OCI-LY1 (cell line): ENCODE data around the gene EP300.

Experiments
- CTCF ChIP-seq: fragments of 200-600 bp; sonication (generic), shearing (Covaris generic); IDR thresholded peaks from 2 replicates; pipeline ENCODE4 v1.5.1; 2017; ENCODE audit warnings: mild to moderate bottlenecking, antibody characterized with exemption, low read length, moderate library complexity, mixed read lengths
- EZH2 ChIP-seq: fragments of 200-600 bp; sonication (generic), shearing (Covaris generic); IDR thresholded peaks from 2 replicates; pipeline ENCODE4 v1.8.0; 2017; ENCODE audit warnings: borderline replicate concordance, mixed run types, mild to moderate bottlenecking, antibody characterized with exemption, low read length, moderate library complexity, mixed read lengths

- no peak for TF ChIP-seq CTCF
- TF ChIP-seq EZH2 = no peak
These were observed 44.6 kb upstream of the EP300 start for GRCh38 chr22:41047801-41048211.
